Astrocyte of the cerebellum (primary cell): ENCODE measurements around the gene CDIPT.
A peak's percentile ranks its signal among the peaks of the same experiment; 100 is the strongest.
"Not testable (repeated sequence)": the region's sequence is repeated elsewhere in the genome, so short reads cannot be mapped to it uniquely, and the experiment has no call there.

Experiments used
- DNase-seq: peaks from one replicate; pipeline ENCODE4 v3.0.0-alpha.2; 2011; ENCODE audit warnings: low read depth
- H3K4me3 ChIP-seq: 2 replicates; pipeline ENCODE4 v1.5.1; 2011; ENCODE audit warnings: mild to moderate bottlenecking, low read depth, low read length, moderate library complexity
- in situ Hi-C: cut with HindIII; loops from 2 replicates; pipeline ENCODE4 v1.10.0; 2017; ENCODE audit warnings: low sequenced_read_pairs
- TF ChIP-seq, protein P1 (sequence below): IDR thresholded peaks from 2 replicates; pipeline ENCODE4 v1.5.1; 2012; ENCODE audit warnings: low read length, low read depth, moderate library complexity, mild to moderate bottlenecking; ENCODE audit errors: missing control alignments

The CDIPT gene

DNA sequence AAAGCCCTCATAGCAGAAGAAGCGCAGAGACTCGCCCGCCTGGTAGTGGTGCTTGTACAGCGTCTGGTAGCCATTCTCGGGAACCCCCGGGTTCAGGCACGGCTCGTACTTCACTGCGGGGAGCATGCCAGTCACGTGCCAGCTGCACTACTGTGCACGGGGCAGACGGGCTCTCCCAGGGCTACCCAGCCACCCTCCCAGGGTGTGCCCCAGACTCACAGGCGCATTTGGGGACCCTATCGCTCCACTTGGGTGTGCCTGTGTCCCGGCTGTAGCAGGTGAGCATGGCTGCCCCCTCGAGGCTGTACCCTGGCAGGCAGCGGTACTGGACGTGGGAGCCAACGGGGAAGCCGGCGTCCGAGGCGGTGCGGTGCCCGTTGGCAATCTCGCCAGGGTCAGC lies 10.3 kb upstream of the CDIPT start:
- no peak for DNase-seq
- in situ Hi-C loops, result no loop called here
- TF ChIP-seq, protein P1, sequence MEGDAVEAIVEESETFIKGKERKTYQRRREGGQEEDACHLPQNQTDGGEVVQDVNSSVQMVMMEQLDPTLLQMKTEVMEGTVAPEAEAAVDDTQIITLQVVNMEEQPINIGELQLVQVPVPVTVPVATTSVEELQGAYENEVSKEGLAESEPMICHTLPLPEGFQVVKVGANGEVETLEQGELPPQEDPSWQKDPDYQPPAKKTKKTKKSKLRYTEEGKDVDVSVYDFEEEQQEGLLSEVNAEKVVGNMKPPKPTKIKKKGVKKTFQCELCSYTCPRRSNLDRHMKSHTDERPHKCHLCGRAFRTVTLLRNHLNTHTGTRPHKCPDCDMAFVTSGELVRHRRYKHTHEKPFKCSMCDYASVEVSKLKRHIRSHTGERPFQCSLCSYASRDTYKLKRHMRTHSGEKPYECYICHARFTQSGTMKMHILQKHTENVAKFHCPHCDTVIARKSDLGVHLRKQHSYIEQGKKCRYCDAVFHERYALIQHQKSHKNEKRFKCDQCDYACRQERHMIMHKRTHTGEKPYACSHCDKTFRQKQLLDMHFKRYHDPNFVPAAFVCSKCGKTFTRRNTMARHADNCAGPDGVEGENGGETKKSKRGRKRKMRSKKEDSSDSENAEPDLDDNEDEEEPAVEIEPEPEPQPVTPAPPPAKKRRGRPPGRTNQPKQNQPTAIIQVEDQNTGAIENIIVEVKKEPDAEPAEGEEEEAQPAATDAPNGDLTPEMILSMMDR, result no peak
- no peak overlapping the region for H3K4me3 ChIP-seq

DNA sequence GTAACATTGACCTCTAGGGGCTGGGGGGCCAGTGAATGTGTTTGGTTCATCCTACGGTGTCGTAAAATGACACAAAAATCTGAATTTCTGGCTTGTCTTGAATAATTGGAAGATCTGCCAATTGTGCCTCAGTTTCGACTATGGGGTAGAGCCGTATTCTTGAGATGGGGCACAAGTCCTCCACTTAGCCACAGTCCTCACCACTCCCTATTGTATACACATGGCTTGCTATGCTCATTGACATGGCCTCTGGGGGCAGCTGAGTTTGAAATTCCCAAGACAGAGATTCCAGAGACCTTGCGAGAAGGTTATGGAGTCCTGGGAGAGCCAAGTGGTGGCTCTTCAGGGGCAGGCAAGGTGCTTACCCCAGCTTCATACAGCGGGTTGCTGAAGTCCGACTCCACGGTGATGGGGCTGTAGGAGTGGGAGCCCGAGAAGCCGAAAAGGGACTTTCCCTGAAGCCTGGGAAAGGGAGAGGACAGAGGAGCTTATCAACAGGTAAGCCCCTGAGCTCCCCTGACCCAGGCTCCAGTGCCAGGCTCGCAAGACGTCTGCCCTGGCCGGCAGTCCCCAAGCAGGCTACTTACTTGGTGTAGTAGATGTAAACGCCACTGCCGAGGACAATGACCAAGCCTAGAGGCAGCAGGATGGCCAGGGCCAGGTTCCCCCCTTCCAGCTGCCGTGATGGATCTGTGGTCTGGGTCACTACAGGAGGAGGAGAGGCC lies 9.0 kb upstream of the CDIPT start:
- H3K4me3 ChIP-seq, result no peak overlapping the region
- in situ Hi-C loops, result no loop called here
- TF ChIP-seq, protein P1, result no peak
- no peak for DNase-seq

DNA sequence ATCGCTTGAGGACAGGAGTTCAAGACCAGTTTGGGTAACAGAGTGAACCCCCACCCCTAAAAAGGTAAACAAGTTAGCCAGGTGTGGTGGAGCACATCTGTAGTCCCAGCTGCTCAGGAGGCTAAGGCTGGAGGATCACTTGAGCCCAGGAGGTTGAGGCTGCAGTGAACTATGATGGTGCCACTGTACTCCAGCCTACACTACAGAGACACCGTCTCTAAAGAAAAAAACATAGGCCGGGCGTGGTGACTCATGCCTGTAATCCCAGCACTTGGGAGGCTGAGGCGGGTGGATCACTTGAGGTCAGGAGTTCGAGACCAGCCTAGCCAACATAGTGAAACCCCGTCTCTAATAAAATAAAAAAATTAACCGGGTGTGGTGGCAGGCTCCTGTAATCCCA lies 6.0 kb upstream of the CDIPT start:
- DNase-seq, H3K4me3 ChIP-seq, in situ Hi-C loops: not testable (repeated sequence)

DNA sequence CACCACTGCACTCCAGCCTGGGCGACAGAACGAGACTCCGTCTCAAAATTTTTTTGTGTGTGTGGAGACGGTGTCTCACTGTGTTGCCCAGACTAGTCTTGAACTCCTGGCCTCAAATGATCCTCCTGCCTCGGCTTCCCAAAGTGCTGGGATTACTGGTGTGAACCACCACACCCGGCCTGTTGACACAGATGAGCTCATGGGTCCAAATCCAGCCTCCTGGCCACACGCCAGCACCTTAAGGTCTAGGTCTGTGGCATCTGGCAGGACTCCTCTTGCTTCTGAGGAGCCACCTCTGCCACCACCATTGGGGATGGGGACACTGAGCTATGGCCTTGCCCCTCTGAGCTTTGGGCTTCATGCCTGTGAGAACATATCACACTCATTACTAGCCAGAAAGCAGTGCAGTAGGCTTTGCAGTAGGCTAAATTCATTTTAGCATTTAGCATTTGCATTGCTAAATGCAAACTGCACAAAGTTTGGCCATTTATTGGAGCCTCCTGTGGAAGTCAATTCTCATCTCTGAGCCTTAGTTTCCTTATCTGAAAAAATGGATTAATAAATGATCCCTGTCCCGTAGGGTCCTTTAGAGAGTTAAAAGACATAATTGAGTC lies 5.5 kb upstream of the CDIPT start:
- in situ Hi-C loops, result no loop called here
- no peak for DNase-seq
- H3K4me3 ChIP-seq, result no peak overlapping the region
- TF ChIP-seq, protein P1, result no peak

DNA sequence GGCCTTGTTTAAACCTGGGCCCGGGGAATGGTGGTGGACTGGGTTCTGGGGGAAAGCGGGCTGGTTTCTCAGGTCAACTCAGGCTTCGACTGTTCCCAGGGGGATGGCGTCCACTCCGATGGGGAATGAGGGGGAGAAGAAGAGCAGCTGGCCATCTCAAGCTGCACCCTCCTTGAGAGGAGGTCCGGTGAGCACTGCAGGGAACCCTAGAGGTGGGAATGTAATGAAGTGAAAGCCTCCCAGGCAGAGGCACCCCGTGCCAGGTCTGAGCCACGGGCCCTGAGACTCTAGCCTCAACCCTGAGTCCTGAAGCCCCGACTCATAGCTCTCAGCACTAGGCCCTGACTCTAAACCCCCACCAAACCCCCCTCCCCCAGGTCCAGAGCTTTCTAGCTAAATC lies 1.2 kb upstream of the CDIPT start:
- in situ Hi-C loops, result loop anchor here (5.0 kb wide), 1 partner anchor 78 kb away; no protein-coding TSS in a partner anchor
- no peak for DNase-seq
- TF ChIP-seq, protein P1, result no peak
- no peak overlapping the region for H3K4me3 ChIP-seq

DNA sequence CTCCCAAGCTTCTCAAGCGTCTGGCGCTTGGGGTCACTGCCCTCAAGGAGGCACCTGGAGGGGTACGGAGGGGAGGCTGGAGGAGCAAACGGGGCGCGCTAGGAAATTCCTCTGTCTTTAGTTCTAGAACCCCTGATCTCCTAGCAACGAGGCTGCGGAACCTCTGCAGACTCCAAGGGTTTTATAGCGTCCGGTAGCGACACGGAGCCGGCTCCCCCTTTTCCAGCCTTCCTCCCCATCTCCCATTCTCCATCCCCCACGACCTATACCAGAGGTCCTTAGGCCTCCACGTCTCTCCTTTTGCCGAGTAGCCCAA lies 601 bp upstream of the CDIPT start:
- no peak for DNase-seq
- H3K4me3 ChIP-seq, result peak overlapping the region; percentile 86
- in situ Hi-C loops, result loop anchor here (5.0 kb wide), 1 partner anchor 79 kb away; no protein-coding TSS in a partner anchor
- TF ChIP-seq, protein P1, result no peak

DNA sequence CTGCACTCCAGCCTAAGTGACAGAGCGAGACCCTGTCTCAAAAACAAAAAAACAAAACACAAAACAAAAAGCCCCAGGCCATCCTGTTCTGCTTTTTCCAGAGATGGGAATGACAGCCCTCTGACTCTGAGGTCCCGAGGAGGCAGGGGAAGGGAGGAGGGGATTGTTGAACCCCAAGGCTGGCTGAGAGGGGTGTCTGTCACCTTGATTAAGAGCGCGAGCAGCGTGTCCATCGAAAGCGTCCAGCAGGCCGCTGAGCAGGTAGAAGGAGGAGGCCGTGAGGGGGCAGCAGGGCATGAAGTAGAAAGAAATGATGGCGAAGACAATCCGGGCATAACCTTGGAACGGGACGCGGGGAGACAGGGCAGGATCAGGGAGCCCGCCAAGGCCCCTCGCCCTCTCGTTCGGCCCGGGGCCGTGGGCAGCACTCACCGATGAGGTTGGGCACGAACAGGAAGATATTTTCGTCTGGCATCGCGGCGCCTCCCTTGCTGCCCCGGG lies 593 bp downstream of the CDIPT start:
- no peak for DNase-seq
- TF ChIP-seq, protein P1, result peak; percentile 43

More for the DNA sequence above, 593 bp downstream of the CDIPT start:
- in situ Hi-C loops, result loop anchor here (5.0 kb wide), 1 partner anchor 80 kb away; no protein-coding TSS in a partner anchor
- H3K4me3 ChIP-seq, result peak overlapping the region; percentile 86
